Middle frontal gyrus (tissue), 1 donor: ENCODE results near the gene FOSL1.

Experiments
- DNase-seq: peaks from one replicate; pipeline ENCODE4 v3.0.0-alpha.2; 2015; ENCODE audit warnings: low spot score; ENCODE audit errors: extremely low spot score

FOSL1 gene

DNA sequence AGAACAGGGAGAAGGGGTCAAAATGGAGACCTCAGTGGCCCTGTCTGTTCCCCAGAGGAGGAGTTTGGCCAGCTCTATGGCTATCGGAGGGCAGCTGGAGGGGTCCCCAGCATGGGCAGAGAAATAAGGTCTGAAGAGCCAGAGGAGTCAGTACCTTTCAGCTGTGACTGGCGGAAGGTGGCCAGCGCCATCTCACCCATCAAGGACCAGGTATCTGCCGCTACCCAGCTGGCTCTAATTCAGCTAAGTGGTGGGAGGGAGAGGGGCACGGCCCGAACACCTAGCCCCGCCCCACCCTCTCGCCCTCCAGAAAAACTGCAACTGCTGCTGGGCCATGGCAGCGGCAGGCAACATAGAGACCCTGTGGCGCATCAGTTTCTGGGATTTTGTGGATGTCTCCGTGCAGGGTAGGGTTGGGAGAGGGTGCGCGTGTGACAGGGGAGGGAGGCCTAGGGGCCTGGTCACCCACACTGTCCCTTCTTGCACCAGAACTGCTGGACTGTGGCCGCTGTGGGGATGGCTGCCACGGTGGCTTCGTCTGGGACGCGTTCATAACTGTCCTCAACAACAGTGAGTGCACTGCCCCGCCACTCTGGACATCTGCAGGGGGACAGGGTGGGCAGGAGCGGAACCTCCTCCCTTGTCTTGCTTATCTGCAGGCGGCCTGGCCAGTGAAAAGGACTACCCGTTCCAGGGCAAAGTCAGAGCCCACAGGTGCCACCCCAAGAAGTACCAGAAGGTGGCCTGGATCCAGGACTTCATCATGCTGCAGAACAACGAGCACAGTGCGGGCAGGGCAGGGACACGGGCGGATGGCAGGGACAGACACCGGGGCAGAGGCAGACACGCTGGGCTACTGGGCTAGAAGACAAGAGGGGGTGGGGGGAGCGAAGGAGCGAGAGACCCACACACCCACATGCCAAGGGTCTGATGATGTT is 17.8 kb downstream of the FOSL1 start:
- no peak for DNase-seq

- DNase-seq: no peak
These were observed 19.3 kb downstream of the FOSL1 start for GRCh38 chr11:65880844-65881421.

DNA sequence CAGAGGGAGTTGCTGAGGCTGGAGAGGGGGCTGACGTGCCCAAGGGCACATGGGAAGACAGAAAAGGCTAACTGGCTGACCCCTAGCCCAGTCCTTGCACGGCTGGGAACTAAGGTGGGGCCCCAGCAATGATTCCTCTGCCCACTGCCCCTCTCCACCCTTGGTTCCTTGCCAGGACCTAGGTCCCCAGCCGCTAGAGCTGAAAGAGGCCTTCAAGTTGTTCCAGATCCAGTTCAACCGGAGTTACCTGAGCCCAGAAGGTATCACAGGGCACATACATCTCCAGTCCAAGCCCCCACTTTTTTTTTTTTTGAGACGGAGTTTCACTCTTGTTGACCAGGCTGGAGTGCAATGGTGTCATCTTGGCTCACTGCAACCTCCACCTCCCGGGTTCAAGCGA is 20.2 kb downstream of the FOSL1 start:
- no peak for DNase-seq

DNA sequence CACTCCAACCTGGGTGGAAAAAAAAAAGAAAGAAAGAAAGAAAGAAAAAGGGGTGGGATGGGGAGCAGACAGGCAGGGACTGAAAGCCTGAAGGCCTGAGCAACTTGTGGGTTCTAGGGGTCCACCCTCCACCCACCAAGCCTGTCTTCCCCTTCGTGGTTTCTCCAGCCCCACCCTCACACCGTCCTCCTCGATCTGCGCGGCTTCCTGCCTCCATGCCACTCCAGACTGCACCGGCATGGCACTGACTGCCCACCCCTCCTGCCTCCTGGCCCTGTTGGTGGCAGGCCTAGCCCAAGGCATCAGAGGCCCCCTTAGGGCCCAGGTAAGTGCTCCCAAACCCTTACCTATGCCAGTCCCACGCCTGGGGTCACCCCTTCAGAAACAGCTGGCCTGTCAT is 20.6 kb downstream of the FOSL1 start, which contains the start of gene CTSW:
TSS of gene CTSW (plus strand) at position 221 of the 400 bp plus-strand sequence. CDS start at position 239, 18 bp downstream.
- no peak for DNase-seq

DNA sequence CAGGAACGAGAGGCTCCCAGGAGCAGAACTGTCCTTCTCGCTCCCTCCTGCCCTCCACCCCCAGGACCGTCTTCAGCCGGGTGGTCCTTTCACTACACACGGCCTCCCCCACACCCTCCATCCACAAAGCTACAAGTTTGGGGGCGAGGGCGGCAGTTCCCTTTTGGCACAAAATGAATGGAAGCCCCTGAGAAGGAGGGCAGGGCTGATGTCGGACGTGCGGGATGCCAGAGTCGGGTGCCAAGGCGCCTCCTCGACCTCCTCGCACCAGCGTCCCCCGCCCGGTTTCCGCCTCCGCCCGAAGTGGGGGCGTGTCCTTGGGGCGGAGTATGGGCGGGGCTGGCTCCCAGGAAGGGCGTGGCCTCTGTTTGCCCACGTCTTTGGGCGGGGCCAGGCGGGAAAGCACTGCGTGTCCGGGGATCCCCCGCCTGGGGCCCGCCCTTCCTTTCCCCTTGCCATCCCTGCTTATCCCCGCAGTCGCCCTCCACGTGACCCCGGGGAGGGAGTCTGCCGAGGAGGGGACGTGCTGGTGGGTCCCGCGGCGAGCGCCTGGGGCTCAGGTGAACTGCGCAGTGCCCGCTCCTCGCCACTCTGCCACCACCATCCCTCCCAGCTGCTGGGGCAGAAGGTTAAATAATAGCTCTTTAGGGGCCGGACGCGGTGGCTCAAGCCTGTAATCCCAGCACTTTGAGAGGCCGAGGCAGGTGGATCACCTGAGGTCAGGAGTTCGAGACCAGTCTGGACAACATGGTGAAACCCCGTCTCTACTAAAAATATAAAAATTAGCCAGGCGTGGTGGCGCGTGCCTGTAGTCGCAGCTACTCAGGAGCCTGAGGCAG is 26.7 kb downstream of the FOSL1 start:
- DNase-seq: peak; percentile 78

GRCh38 chr11:65872586-65873317 is 27.4 kb downstream of the FOSL1 start, which contains the start of gene EFEMP2:
Gene EFEMP2, minus strand, starts transcription at chr11:65872800. Its CDS starts 446 bp downstream, at chr11:65872354.
- no peak for DNase-seq

- no peak for DNase-seq
These were observed 28.2 kb downstream of the FOSL1 start for GRCh38 chr11:65871811-65872548.

DNA sequence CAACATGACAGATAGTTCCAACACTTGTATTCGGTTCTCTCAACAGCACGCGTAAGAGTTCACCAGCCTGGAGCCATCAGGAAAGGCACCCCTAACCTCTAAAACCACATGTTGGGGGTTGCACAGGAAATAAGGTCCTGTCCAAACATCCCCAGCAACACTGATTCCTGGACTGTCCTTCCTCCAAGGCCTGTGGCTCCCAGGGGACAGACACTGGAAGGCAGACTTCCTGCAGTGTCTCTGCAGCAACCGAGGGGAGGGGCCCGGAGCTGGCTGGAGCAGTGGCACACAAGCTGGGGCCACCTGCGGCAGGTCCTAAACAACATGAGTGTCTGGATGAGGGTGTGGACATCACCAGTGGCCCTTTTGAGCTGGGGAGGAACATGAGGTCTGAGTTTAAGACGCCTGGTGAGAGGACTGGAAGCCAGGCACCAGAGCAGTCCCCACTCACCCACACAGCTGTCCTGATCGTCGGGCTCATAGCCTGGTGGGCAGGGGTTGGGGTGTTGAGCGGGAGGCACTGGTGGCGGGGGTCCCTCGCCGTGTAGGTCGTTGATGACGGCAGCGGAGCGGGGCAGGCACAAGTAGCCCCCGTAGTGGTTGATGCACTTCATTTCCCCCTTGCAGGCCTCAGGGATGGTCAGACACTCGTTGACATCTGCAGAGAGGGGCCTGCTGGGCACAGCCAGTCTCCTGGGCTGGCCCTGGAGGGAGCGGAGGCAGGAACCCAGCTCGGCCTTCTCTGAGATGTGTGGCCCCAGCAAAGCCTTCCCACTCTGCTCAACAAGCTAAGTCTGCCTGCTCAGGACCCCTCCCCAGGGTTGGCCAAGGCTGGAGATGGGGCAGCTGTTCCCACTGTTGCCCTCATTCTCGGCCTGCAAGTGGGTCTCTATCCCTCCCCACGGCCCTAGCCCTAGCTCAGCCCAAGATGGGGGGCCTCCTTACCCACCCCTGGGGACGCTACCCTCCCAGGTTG is 29.2 kb downstream of the FOSL1 start:
- no peak for DNase-seq

GRCh38 chr11:65870307-65870658 is 29.9 kb downstream of the FOSL1 start:
- no peak for DNase-seq

GRCh38 chr11:65869643-65870306 is 30.4 kb downstream of the FOSL1 start:
- no peak for DNase-seq

GRCh38 chr11:65868907-65869306 is 31.3 kb downstream of the FOSL1 start:
- no peak for DNase-seq

GRCh38 chr11:65868076-65868667 is 32.0 kb downstream of the FOSL1 start:
- no peak for DNase-seq

DNA sequence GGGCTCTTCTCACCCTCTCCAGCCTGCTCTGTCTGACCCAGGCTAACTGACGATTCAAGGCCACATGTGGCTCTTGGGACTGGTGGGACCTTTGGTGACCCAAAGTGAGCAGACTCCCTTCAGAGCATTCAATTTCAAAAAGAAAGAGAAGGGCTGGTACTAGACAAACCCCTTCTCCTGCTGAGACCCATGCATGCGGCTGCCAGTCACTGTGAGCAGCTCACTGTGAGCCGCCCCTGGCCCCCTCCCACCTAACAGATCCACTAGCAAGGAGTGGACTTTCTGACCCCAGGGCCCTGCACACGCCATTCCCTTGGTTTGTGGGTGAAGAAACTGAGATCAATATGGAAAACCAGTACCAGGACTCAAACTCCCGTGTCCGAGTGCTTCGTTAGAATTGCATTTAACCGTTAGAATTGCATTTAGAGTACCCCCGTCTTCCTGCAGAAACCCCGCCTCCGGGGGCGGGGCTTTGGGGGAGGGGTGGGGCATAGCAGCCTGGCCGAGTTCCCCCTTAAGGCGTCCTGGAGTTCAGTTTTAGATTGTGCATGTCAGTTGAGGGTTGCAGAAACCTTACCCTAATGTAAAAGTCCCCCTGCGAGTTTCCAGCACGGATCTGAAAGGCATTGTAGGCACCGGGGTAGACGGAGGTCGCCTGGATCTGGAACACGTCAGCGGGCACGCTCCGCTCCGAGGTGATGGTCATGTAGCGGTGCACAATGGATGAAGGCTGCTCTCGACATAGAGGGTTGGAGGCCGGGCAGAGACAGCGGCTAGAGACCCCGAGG is 32.7 kb downstream of the FOSL1 start:
- DNase-seq: no peak

DNA sequence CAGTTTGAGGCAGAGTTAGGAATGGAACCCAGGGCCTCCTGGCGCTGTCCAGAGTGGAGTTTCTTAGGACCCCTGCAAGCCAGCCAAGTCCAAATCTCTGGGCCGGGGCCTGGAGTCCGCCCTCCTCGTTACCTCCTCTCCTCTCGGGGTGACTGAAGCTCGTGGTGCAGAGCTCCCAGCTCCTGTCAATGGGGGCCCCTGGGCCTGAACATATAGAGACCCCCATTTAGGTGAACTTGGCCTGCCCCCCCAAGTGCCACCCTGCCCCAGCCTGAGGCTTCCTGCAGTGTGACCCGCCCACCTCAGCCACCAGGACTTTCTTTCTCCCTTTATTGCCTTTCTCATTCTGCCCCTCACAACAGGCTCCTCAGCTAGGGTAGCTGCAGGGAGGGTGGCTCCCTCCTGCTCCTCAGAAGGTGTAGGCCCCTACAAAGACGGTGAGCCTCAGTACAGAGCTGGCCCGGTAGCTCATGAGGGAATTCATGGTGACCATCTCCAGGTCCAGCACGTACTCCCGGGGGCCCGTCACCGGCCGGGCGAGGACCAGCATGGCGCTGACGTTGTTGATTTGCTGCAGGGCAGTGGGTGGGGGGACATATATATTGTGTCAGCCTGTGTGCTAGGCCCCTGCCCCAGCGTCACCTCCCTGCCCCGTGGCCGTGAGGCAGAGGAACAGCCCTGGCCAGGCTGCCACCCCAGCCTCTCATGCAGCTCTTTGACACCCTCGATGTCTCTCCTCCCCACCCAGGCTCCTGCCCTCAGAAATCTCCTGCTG is 33.5 kb downstream of the FOSL1 start:
- no peak for DNase-seq

- DNase-seq: no peak
These were observed 34.5 kb downstream of the FOSL1 start for GRCh38 chr11:65865550-65866172.
